Chondrocyte (in vitro differentiated cells): ENCODE data around the gene ENTPD8. TPM values are rescaled to one million over a fixed set of nuclear protein-coding genes. Genes with fewer than 3 reads are reported as not detected.
"Not testable (repeated sequence)": the region's sequence is repeated elsewhere in the genome, so short reads cannot be mapped to it uniquely, and the experiment has no call there.

Experiments used
- DNase-seq: peaks from one replicate; pipeline ENCODE4 v3.0.0; 2021; ENCODE audit warnings: mixed read lengths, low spot score
- H3K27ac Mint-ChIP-seq: one replicate; pipeline ENCODE4 v1.8.0; 2021; ENCODE audit warnings: mild to moderate bottlenecking, moderate library complexity, mixed read lengths; ENCODE audit not compliant: unreplicated experiment
- H3K27me3 Mint-ChIP-seq: 2 replicates; pipeline ENCODE4 v1.8.0; 2021; ENCODE audit warnings: low read depth, mixed read lengths
- H3K36me3 Mint-ChIP-seq: 2 replicates; pipeline ENCODE4 v1.8.0; 2021; ENCODE audit warnings: low read depth, mixed read lengths
- H3K4me1 Mint-ChIP-seq: 2 replicates; pipeline ENCODE4 v1.8.0; 2021; ENCODE audit warnings: low read depth, mild to moderate bottlenecking, mixed read lengths
- H3K4me3 Mint-ChIP-seq: one replicate; pipeline ENCODE4 v1.8.0; 2021; ENCODE audit warnings: mild to moderate bottlenecking, moderate library complexity, mixed read lengths; ENCODE audit not compliant: unreplicated experiment
- H3K9me3 Mint-ChIP-seq: 2 replicates; pipeline ENCODE4 v1.8.0; 2021; ENCODE audit warnings: low read depth, mixed read lengths
- CTCF ChIP-seq: fragments of 200-600 bp; sonication (generic); IDR thresholded peaks from 2 replicates; pipeline ENCODE4 v1.5.0; 2021; ENCODE audit warnings: antibody characterized with exemption, mild to moderate bottlenecking, moderate library complexity
- total RNA-seq: library from RNA; stranded (reverse); gene quantifications from 3 replicates; pipeline ENCODE4 v1.2.1, GENCODE V29; 2021

The ENTPD8 gene
- total RNA-seq, 1 donor from 2014 or later = 0.10 TPM

DNA sequence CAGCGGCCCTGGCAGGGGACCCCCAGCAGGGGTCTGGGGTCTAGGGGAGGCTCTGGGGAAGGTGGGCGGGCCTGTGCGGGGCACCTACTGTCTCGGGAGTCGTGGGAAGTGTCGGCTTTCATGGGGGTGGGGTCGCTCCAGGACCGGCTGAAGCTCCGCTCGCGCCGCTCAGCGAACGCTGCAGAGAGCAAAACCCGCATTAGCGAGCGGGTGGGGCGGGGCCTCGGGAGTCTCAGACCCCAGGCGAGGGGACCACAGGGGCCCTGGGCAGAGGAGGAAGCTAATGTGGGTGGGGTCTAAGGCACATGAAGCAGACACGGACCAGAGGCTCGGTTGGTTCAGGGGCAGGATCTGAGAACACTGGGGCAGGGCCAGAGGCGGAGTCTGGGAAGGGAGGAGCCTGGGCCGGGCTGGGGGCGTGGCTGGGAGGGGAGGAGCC is 12.5 kb upstream of the ENTPD8 start:
- no peak for TF ChIP-seq CTCF
- DNase-seq = no peak
- Mint-ChIP-seq H3K36me3 (peaks cover 3% of the 10 kb centered on the region), H3K4me1 (peaks cover 36% of the 10 kb centered on the region), H3K4me3 (no peak overlapping the region), H3K27me3 (no peaks in the 10 kb centered on the region), H3K27ac (no peak overlapping the region), H3K9me3 (no peaks in the 10 kb centered on the region)

GRCh38 chr9:137452761-137453642 is 11.8 kb upstream of the ENTPD8 start:
- TF ChIP-seq CTCF = no peak
- Mint-ChIP-seq H3K4me3 (no peak overlapping the region), H3K36me3 (peaks cover 3% of the 10 kb centered on the region), H3K9me3 (no peaks in the 10 kb centered on the region), H3K27ac (no peak overlapping the region), H3K27me3 (no peaks in the 10 kb centered on the region), H3K4me1 (peaks cover 36% of the 10 kb centered on the region)
- no peak for DNase-seq

- H3K4me1 Mint-ChIP-seq = peaks cover 37% of the 10 kb centered on the region
- H3K36me3 Mint-ChIP-seq = peaks cover 3% of the 10 kb centered on the region
- H3K4me3 Mint-ChIP-seq = no peak overlapping the region
- no peak overlapping the region for H3K27ac Mint-ChIP-seq
- no peak for DNase-seq
- no peak for TF ChIP-seq CTCF
- H3K9me3 Mint-ChIP-seq = no peaks in the 10 kb centered on the region
- no peaks in the 10 kb centered on the region for H3K27me3 Mint-ChIP-seq
Measured at GRCh38 chr9:137452006-137452760, 11.0 kb upstream of the ENTPD8 start.

- not testable (repeated sequence) for H3K4me3 Mint-ChIP-seq, H3K36me3 Mint-ChIP-seq, H3K27me3 Mint-ChIP-seq, H3K9me3 Mint-ChIP-seq, H3K27ac Mint-ChIP-seq, DNase-seq
- H3K4me1 Mint-ChIP-seq = peaks cover 34% of the 10 kb centered on the region
Measured at GRCh38 chr9:137451264-137452005, 10.3 kb upstream of the ENTPD8 start.

DNA sequence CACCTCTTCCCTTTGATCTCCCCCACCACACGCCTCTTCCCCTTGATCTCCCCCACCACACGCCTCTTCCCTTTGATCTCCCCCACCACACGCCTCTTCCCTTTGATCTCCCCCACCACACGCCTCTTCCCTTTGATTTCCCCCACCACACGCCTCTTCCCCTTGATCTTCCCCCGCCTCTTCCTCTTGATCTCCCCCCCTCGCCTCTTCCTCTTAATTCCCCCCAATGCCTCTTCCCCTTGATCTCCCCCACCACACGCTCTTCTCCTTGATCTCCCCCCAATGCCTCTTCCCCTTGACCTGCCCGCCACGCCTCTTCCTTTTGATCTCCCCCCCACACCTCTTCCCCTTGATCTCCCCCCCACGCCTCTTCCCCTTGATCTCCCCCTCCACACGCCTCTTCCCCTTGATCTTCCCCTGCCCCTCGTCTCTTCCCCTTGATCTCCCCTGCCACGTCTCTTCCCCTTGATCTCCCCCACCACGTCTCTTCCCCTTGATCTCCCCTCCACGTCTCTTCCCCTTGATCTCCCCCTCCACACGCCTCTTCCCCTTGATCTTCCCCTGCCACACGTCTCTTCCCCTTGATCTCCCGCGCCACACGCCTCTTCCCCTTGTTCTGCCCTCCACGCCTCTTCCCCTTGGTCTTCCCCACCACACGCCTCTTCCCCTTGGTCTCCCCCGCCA is 9.5 kb upstream of the ENTPD8 start:
- DNase-seq, H3K36me3 Mint-ChIP-seq, H3K27ac Mint-ChIP-seq, H3K4me3 Mint-ChIP-seq, H3K9me3 Mint-ChIP-seq, H3K27me3 Mint-ChIP-seq: not testable (repeated sequence)
- peaks cover 27% of the 10 kb centered on the region for H3K4me1 Mint-ChIP-seq
